NT2/D1 (cell line): ENCODE measurements around the gene MEGF10.

Source experiments
- DNase-seq: peaks from one replicate; pipeline ENCODE4 v3.0.0-alpha.2; 2011; ENCODE audit warnings: low read depth, low spot score
- H3K27me3 ChIP-seq: 2 replicates; pipeline ENCODE4 v1.6.0; 2011; ENCODE audit warnings: mild to moderate bottlenecking; ENCODE audit not compliant: insufficient read length, insufficient read depth
- H3K36me3 ChIP-seq: 2 replicates; pipeline ENCODE4 v1.6.1; 2011; ENCODE audit warnings: mild to moderate bottlenecking, low read length, mixed read lengths; ENCODE audit not compliant: insufficient read depth, insufficient read length
- H3K4me1 ChIP-seq: 2 replicates; pipeline ENCODE4 v1.5.1; 2011; ENCODE audit not compliant: insufficient read depth, insufficient read length
- H3K4me3 ChIP-seq: 2 replicates; pipeline ENCODE4 v1.5.1; 2011; ENCODE audit warnings: low read depth; ENCODE audit not compliant: insufficient read length
- H3K9ac ChIP-seq: 2 replicates; pipeline ENCODE4 v1.6.0; 2011; ENCODE audit warnings: low read depth; ENCODE audit not compliant: insufficient read length
- H3K9me3 ChIP-seq: 2 replicates; pipeline ENCODE4 v1.5.1; 2011; ENCODE audit warnings: mild to moderate bottlenecking, low read length; ENCODE audit not compliant: insufficient read depth
- SUZ12 ChIP-seq: IDR thresholded peaks from 2 replicates; pipeline ENCODE4 v1.6.1; 2011; ENCODE audit not compliant: insufficient read length, insufficient read depth; ENCODE audit errors: extremely low read depth
- YY1 ChIP-seq: IDR thresholded peaks from 2 replicates; pipeline ENCODE4 v1.6.1; 2011; ENCODE audit not compliant: insufficient read length, insufficient read depth
- ZNF274 ChIP-seq: IDR thresholded peaks from 2 replicates; pipeline ENCODE4 v1.6.1; 2011; ENCODE audit warnings: mild to moderate bottlenecking, low read depth, low read length

MEGF10 gene

DNA sequence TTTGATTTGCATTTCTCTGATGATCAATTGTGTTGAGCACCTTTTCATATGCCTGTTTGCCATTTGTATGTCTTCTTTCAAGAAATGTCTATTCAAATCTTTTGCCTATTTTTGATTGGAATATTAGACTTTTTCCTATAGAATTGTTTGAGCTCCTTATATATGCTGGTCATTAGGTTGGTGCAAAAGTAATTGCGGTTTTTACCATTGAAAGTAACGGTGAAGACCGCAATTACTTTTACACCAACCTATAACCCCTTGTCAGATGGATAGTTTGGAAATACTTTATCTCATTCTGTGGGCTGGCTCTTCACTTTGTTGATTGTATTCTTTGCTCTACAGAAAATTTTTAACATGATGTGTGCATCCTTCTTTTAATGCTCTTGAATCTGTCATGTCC lies 113.6 kb downstream of the MEGF10 start:
- H3K4me1 ChIP-seq = no peaks in the 10 kb centered on the region
- H3K36me3 ChIP-seq = no peaks in the 10 kb centered on the region
- DNase-seq = no peak
- no peaks in the 10 kb centered on the region for H3K9me3 ChIP-seq
- no peak overlapping the region for H3K9ac ChIP-seq
- H3K27me3 ChIP-seq = no peaks in the 10 kb centered on the region
- no peak for TF ChIP-seq YY1
- TF ChIP-seq ZNF274 = no peak
- no peak for TF ChIP-seq SUZ12
- no peak overlapping the region for H3K4me3 ChIP-seq

DNA sequence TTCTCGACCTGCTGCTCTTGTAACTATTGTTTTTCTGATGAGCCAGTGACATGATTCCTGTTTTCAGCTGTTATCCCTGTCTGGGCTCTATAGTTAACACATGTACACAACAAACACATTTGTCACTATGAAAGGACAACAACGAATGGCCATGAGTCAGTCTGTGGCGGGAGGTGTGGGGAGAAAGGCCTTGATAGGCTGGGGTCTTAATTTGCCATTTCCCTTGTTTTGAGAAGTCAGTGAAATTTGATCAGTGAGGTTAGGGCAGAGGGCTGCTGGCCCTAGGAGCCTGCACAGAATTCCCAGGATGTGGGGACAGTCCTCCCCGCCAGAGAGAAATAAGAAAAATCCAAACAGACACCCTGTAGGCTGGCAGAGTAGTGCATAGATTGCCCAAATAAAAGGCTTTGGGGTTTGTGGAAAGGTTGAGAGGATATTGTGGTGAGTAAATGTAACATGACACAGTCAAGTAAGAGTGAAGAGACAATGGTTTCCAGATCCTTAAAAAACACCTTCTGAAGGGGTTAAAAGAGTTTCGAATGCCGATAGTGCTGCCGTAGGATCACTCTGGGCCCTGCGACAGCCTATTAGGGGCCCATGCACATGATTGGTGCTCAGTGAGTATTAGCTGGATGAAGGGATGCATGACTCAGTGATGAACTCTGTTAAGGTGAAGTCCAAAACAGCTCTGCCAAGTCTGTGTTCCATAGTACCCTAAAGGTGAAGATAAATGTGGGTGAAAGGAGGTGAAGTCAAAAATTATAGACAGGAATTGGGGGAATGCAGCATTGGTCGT lies 115.9 kb downstream of the MEGF10 start:
- Histone ChIP-seq H3K27me3 (no peaks in the 10 kb centered on the region), H3K4me3 (no peak overlapping the region), H3K9ac (no peak overlapping the region), H3K36me3 (no peaks in the 10 kb centered on the region), H3K4me1 (no peaks in the 10 kb centered on the region), H3K9me3 (no peaks in the 10 kb centered on the region)
- peak; percentile 16 for DNase-seq
- no peak for TF ChIP-seq YY1
- TF ChIP-seq ZNF274 = no peak
- TF ChIP-seq SUZ12 = no peak

DNA sequence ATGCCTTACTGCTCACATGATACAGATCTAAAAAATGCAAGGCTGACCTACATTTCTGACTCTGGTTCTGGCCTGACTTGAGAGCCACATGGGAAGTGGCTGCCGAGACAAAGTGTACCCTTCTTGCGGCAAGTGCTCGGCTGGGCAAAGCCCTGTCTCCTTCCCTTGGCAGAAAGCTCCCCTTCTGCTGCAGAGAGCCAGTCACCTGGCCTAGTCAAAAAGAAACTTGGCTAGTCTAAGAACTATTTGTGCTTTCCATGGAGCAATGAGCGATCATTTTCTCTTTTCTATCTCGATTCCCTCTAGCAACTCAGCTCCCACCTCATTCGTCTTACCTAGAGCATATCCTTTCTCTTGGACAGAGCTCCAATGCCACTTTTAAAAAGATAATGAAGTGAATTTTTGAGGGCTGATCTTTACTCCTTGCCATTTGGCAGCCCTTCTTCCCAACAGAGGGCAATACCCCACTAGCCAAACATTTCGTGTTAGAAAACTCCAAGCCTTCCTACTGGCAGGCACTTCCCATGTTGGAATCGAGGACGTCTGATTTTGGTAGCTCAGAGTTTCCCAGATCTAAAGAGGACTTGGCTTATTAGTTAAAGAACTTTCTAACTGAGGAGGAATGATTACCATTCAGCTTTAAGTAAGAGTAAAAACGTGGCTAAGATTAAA lies 118.8 kb downstream of the MEGF10 start:
- TF ChIP-seq SUZ12 (no peak), YY1 (no peak), ZNF274 (no peak)
- no peak for DNase-seq
- Histone ChIP-seq H3K36me3 (no peaks in the 10 kb centered on the region), H3K27me3 (no peaks in the 10 kb centered on the region), H3K4me1 (no peaks in the 10 kb centered on the region), H3K9me3 (no peaks in the 10 kb centered on the region), H3K4me3 (no peak overlapping the region), H3K9ac (no peak overlapping the region)

DNA sequence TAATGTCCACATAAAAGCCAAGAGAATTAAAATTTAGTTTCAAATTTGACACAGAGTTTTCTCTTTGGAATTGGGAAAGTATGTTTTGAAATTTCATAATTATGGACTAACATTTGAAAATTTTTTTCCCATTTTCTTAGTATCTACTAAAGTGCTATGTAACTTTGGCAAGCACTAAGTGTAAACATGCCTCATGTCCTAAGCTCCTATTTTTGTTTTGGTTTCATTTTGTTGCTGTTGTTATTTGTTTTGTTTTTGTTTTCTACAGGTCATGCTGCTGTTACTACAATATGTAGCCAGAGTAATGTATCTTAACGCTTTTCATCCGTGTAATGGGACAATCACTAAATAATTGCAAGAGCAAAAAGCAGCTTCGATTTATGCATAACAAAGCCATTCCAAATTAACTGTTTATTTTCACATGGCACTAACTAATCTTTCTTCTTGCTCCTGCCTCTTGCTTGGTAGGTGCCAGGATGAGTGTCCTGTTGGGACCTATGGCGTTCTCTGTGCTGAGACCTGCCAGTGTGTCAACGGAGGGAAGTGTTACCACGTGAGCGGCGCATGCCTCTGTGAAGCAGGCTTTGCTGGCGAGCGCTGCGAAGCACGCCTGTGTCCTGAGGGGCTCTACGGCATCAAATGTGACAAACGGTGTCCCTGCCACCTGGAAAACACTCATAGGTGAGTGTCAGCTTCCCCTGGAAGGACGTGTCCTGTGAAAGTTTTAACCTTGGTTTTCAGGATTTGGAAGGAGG lies 119.5 kb downstream of the MEGF10 start:
- no peaks in the 10 kb centered on the region for H3K4me1 ChIP-seq
- H3K36me3 ChIP-seq = no peaks in the 10 kb centered on the region
- DNase-seq = no peak
- TF ChIP-seq ZNF274 = no peak
- no peak for TF ChIP-seq YY1
- no peak for TF ChIP-seq SUZ12
- no peaks in the 10 kb centered on the region for H3K9me3 ChIP-seq
- no peak overlapping the region for H3K4me3 ChIP-seq
- H3K9ac ChIP-seq = no peak overlapping the region
- no peaks in the 10 kb centered on the region for H3K27me3 ChIP-seq

DNA sequence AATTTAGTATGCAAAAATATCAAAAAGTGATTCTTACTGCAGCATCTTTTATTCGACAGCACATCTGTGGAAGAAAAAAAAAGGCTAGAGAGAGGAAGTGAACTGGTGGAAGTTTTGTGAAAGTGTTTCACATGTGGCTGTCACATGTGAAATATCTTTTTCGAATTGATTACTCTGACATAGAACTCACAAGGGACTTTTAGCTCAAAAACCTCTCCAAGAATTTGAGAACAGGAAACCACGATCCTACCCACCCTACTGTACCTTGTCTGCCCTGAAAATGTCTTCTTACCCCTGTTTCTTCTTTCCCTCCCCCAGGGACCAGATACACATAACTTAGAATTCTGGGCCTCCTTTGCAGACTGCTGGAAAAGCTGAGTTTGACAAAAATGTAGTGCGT lies 120.4 kb downstream of the MEGF10 start:
- Histone ChIP-seq H3K4me3 (no peak overlapping the region), H3K4me1 (no peaks in the 10 kb centered on the region), H3K36me3 (no peaks in the 10 kb centered on the region), H3K27me3 (no peaks in the 10 kb centered on the region), H3K9ac (no peak overlapping the region), H3K9me3 (no peaks in the 10 kb centered on the region)
- DNase-seq = no peak
- no peak for TF ChIP-seq YY1

DNA sequence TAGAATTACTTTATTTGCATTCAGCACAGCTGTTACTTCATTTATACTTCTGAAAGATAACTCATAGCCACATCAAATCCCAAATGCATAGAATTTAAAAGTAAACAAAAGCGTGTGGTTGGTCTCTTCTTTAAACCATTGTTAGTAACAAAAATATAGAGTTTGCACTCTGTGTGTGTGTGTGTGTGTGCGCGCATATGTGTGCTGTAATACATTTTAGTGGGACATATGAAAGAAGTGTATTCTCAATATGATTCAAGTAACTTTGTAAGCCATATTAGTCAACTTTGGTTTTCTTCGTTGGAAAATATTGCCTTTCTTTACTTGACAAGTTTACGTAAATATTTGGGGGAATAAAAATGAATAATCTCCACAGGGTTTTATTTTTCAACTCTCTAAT lies 120.8 kb downstream of the MEGF10 start:
- Histone ChIP-seq H3K36me3 (no peaks in the 10 kb centered on the region), H3K9ac (no peak overlapping the region), H3K4me1 (no peaks in the 10 kb centered on the region), H3K9me3 (no peaks in the 10 kb centered on the region), H3K27me3 (no peaks in the 10 kb centered on the region), H3K4me3 (no peak overlapping the region)
- TF ChIP-seq SUZ12 (no peak), YY1 (no peak), ZNF274 (no peak)
- DNase-seq = no peak

DNA sequence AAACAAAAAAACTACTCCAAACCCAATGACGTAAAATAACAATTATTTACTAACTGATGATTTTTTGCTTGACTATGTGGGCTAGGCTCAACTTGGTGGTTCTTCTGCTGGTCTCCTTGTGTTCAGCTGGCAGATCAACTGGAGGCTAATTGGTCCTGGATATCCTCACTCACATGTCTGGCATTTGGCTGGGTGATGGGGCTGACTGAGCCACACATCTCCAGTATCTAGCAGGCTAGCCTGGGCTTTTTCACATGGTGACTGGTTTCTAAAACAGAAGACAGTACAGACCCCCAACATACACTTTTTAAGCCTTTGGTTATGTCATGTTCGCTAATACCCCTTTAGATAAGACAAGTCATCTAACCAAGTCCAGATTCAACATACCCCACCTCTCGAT lies 122.1 kb downstream of the MEGF10 start:
- TF ChIP-seq YY1 (no peak), SUZ12 (no peak), ZNF274 (no peak)
- DNase-seq = no peak

More for the DNA sequence above, 122.1 kb downstream of the MEGF10 start:
- Histone ChIP-seq H3K9ac (no peak overlapping the region), H3K4me1 (no peaks in the 10 kb centered on the region), H3K27me3 (no peaks in the 10 kb centered on the region), H3K4me3 (no peak overlapping the region), H3K36me3 (no peaks in the 10 kb centered on the region), H3K9me3 (no peaks in the 10 kb centered on the region)
